Measurements from ENCODE around the gene CSNK1A1L. TPM values are rescaled to one million over a fixed set of nuclear protein-coding genes. Genes with fewer than 3 reads are reported as not detected.
"Not testable (repeated sequence)": the region's sequence is repeated elsewhere in the genome, so short reads cannot be mapped to it uniquely, and the experiment has no call there.

Gene CSNK1A1L
- total and polyA plus RNA-seq, 4 experiments from 2014 or later: not detected

DNA sequence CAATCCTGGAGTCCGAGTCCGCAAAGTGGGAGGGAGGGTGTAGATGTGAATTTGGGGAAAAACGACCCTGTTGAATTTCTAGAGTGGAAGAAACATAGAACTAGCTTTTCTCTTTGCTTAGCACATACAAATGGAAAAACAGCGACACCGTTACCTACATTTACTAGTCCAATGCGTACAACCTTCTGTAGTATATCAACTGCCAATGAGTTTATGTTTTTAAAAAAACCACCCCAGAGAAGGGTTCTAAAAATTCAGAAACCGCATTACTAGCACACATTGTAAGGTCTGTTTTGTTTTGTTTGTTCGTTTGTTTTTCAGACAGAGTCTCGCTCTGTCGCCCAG, 45.6 kb downstream of the CSNK1A1L start:
- ChIA-PET POLR2A (ENCODE audit: partially characterized antibody) (interaction anchor here (4.9 kb wide), 1 partner anchor 60 kb away, joined by 49 read pairs; the partner anchor contains the start of genes ALG5 and EXOSC8), CTCF (ENCODE audit: partially characterized antibody) (interaction anchor here (0.7 kb wide), 1 partner anchor 60 kb away, joined by 5 read pairs; no protein-coding TSS in a partner anchor)
- Histone ChIP-seq H3K27me3 (ENCODE audit: insufficient read depth, low read length) (no peaks in the 10 kb centered on the region), H3K4me3 (ENCODE audit: low read length in 2 of 2) (peak overlapping the region in 1 of 2 donors; percentile 72), H3K36me3 (ENCODE audit: insufficient read depth, low read length) (no peaks in the 10 kb centered on the region), H3K9me3 (ENCODE audit: control insufficient read depth in 1 of 2, low read length in 2 of 2) (no peaks in the 10 kb centered on the region), H3K4me1 (ENCODE audit: insufficient read depth, low read length) (peaks cover 23% of the 10 kb centered on the region), H3K27ac (ENCODE audit: low read depth, low read length) (peak overlapping the region; percentile 95)
- H3K9me3 Mint-ChIP-seq: no peaks in the 10 kb centered on the region
- DNase-seq: no peak
- H3K27ac Mint-ChIP-seq: peak overlapping the region; percentile 98 to 99 (median 99)
- intact Hi-C loops (cut with micrococcal nuclease): loop anchor here (1.0 to 2.0 kb wide), 5 partner anchors 60 to 1977 kb away; partner anchors contain the start of genes EXOSC8, RFXAP, SPART and UFM1
- H3K27me3 Mint-ChIP-seq: no peaks in the 10 kb centered on the region
- H3K4me1 Mint-ChIP-seq: peaks cover 12 to 49% (median 25%) of the 10 kb centered on the region in 4 donors
- peaks cover 6 to 22% of the 10 kb centered on the region in 2 donors for H3K36me3 Mint-ChIP-seq
- H3K4me3 Mint-ChIP-seq: peak overlapping the region; percentile 91 to 97 (median 96)

DNA sequence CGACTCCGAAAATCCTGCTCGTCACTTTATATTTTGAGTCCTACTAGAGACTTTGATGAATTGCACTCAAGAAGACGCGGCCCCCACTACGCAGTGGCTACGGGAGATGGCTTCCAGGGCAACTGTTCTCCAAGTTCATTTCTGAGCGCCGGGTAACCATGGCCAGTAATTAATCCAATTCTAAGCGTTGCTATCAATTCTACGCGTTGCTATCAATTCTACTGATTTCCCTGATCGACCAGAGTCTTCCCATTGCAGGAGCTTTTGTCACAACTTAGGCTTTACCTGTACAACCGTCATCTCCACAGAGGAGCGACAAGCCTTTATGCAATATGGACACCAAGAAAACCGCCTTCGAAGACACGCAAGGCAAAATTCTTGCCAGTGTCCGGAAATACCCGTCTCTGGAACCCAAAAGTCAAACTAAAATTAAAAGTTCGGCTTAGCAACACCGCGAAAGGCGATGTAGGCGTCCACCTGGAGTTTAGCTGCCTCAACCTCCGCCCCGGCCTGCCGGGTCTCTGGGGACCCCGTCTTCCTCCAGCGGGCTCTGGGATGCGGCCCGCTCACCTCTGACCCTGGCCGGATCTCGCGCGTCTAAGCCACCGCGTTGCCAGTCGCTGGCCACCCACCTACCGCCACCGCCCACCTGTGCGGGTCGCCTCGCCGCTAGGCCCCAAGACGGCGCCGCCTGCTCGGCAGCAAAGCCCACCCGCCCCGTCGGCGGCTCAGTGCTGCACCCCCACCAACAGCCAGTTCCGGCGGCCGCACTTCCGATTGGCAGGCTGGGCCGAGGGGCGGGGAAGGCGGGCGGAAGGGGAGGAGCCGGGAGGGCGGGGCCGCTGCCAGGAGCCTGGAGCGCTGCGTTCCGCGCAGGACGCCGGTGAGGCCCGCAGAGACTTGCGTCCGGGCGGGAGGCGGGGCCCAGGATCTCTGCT, 46.3 kb downstream of the CSNK1A1L start, which contains the start of gene SUPT20H:
Gene SUPT20H (minus strand): TSS at position 779 of the 938 bp plus-strand sequence. CDS start 8,198 bp downstream, outside the sequence.
- Histone ChIP-seq H3K4me3 (ENCODE audit: low read length in 2 of 2) (peak within 1 kb of the TSS; percentile 72 to 77), H3K9me3 (ENCODE audit: control insufficient read depth in 1 of 2, low read length in 2 of 2) (no peaks in the 10 kb centered on the region), H3K36me3 (ENCODE audit: insufficient read depth, low read length) (no peaks in the 10 kb centered on the region), H3K27me3 (ENCODE audit: insufficient read depth, low read length) (no peaks in the 10 kb centered on the region), H3K27ac (ENCODE audit: low read depth, low read length) (peak within 1 kb of the TSS; percentile 95), H3K4me1 (ENCODE audit: insufficient read depth, low read length) (peaks cover 23% of the 10 kb centered on the region)
- ChIA-PET CTCF (ENCODE audit: partially characterized antibody) (interaction anchor here (0.7 kb wide), 1 partner anchor 59 kb away, joined by 5 read pairs; no protein-coding TSS in a partner anchor), POLR2A (ENCODE audit: partially characterized antibody) (interaction anchor here (1.0 to 4.9 kb wide), 2 partner anchors 12 to 59 kb away, joined by 5 to 49 read pairs; partner anchors contain the start of genes ALG5 and EXOSC8)
- Mint-ChIP-seq H3K4me3 (peak within 1 kb of the TSS; percentile 91 to 97 (median 96)), H3K4me1 (peaks cover 14 to 56% (median 29%) of the 10 kb centered on the region in 4 donors), H3K27ac (peak within 1 kb of the TSS; percentile 98 to 99 (median 99)), H3K27me3 (no peaks in the 10 kb centered on the region), H3K36me3 (peaks cover 6 to 22% of the 10 kb centered on the region in 2 donors), H3K9me3 (no peaks in the 10 kb centered on the region)
- intact Hi-C loops (cut with micrococcal nuclease): loop anchor here (1.0 to 2.0 kb wide), 5 partner anchors 59 to 1978 kb away; partner anchors contain the start of genes EXOSC8, RFXAP, SPART and UFM1
- DNase-seq: peak; percentile 89 to 92 (median 90)

DNA sequence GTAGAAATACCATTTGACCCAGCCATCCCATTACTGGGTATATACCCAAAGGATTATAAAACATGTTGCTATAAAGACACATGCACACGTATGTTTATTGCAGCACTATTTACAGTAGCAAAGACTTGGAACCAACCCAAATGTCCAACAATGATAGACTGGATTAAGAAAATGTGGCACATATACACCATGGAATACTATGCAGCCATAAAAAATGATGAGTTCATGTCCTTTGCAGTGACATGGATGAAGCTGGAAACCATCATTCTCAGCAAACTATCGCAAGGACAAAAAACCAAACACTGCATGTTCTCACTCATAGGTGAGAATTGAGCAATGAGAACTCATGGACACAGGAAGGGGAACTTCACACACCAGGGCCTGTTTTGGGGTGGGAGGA, 49.2 kb downstream of the CSNK1A1L start:
- H3K4me3 ChIP-seq (ENCODE audit: low read length in 2 of 2); POLR2A ChIA-PET (ENCODE audit: partially characterized antibody); H3K9me3 Mint-ChIP-seq; H3K9me3 ChIP-seq (ENCODE audit: control insufficient read depth in 1 of 2, low read length in 2 of 2); intact Hi-C loops (cut with micrococcal nuclease); H3K27me3 Mint-ChIP-seq; DNase-seq; H3K36me3 ChIP-seq (ENCODE audit: insufficient read depth, low read length); H3K27ac ChIP-seq (ENCODE audit: low read depth, low read length); H3K27me3 ChIP-seq (ENCODE audit: insufficient read depth, low read length): not testable (repeated sequence)
- Mint-ChIP-seq H3K4me3 (peak overlapping the region in 2 of 8 donors; percentile 31 to 49), H3K4me1 (peaks cover 36 to 84% (median 54%) of the 10 kb centered on the region in 4 donors), H3K27ac (peak overlapping the region in 1 of 7 donors; percentile 7), H3K36me3 (peaks cover 23 to 45% of the 10 kb centered on the region in 2 donors)
- CTCF ChIA-PET (ENCODE audit: partially characterized antibody): interaction anchor here (1.3 kb wide), 1 partner anchor 56 kb away, joined by 5 read pairs; the partner anchor contains the start of gene EXOSC8
- H3K4me1 ChIP-seq (ENCODE audit: insufficient read depth, low read length): peaks cover 33% of the 10 kb centered on the region

Other genes starting within 250 kb of the CSNK1A1L start
- gene SMAD9, start 185.4 kb downstream of the CSNK1A1L start, total RNA-seq: not detected
- under 1 TPM in 1 of 2 donors, not detected in 1; 0.10 TPM for gene SMAD9, start 185.4 kb downstream of the CSNK1A1L start, polyA plus RNA-seq
- 10 to 100 TPM; 23.3 to 25.5 TPM for gene ALG5, start 106.3 kb downstream of the CSNK1A1L start, total RNA-seq
- 100 to 1,000 TPM in 1 of 2 donors, 10 to 100 TPM in 1; 74.4 to 116 TPM for gene ALG5, start 106.3 kb downstream of the CSNK1A1L start, polyA plus RNA-seq
- gene EXOSC8, start 104.9 kb downstream of the CSNK1A1L start, total RNA-seq: 10 to 100 TPM; 71.4 to 75.3 TPM
- gene EXOSC8, start 104.9 kb downstream of the CSNK1A1L start, polyA plus RNA-seq: 100 to 1,000 TPM in 1 of 2 donors, 10 to 100 TPM in 1; 64.3 to 103 TPM
- 100 to 1,000 TPM; 104 to 105 TPM for gene SUPT20H, start 46.0 kb downstream of the CSNK1A1L start, total RNA-seq
- 10 to 100 TPM; 59.9 to 66.2 TPM for gene SUPT20H, start 46.0 kb downstream of the CSNK1A1L start, polyA plus RNA-seq